Measurements from ENCODE around the gene FIGLA. TPM values are rescaled to one million over a fixed set of nuclear protein-coding genes. Genes with fewer than 3 reads are reported as not detected.
"Not testable (repeated sequence)": the region's sequence is repeated elsewhere in the genome, so short reads cannot be mapped to it uniquely, and the experiment has no call there.

The FIGLA gene
- total RNA-seq, 1 donor from 2014 or later: not detected

- no peak for DNase-seq (ENCODE audit: extremely low read depth, low read depth, low spot score)
Observed at GRCh38 chr2:70808983-70809958, 18.8 kb upstream of the FIGLA start.

GRCh38 chr2:70807828-70808118, 17.3 kb upstream of the FIGLA start:
- no peak for DNase-seq (ENCODE audit: extremely low read depth, low read depth, low spot score)

GRCh38 chr2:70807102-70807827, 16.8 kb upstream of the FIGLA start:
- DNase-seq (ENCODE audit: extremely low read depth, low read depth, low spot score): no peak

GRCh38 chr2:70806620-70807019, 16.2 kb upstream of the FIGLA start:
- DNase-seq (ENCODE audit: extremely low read depth, low read depth, low spot score): no peak

DNA sequence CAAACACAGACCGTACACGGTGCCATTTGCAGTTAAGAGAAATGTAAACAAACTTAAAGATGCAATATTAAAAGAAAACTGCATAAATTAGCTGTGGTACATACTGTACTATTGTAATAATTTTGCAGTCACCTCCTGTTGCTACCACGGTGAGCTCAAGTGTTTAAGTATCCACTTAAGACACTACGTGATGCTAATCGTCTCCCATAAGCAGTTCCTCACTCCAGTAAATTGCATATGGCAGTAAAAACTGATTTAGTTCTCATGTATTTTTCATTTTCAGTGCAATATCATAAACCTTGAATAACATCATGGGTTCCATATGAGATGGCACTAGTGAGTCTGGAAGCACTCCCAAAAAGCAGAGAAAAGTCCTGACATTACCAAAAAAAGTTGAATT, 15.6 kb upstream of the FIGLA start:
- DNase-seq (ENCODE audit: extremely low read depth, low read depth, low spot score): no peak

DNA sequence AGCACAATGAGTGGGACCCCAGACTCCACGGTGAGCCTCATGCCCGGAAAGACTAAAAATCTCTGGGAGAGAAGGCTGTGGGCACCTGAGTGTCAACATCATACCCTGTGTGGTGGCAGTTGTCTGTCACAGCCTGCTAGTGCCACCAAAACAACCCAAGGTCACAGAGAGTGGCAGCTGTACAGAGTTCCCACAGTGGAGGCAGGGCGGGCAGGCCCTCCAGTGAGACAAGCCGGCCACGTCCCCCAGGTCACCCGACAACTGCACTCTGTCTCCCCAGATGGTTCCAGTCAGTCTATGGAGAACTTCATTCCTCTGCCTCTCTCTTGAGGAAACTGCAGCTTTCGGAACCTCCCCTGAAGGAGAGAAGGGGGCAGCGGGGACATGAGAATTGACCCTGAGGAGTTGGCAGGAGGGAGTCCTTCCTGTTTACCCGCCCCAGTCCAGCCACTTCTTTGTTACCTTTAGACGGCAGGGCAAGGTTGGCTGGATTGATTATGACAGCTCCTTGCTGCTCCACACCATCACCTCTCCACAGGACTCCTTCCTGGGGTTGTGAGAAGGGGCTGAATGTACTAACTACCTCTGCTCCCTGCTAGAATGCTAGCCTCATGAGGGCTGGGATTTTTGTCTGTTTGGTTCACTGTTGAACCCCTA, 11.3 kb upstream of the FIGLA start:
- no peak for DNase-seq (ENCODE audit: extremely low read depth, low read depth, low spot score)

- DNase-seq (ENCODE audit: extremely low read depth, low read depth, low spot score): no peak
Observed at GRCh38 chr2:70799706-70800105, 9.3 kb upstream of the FIGLA start.

DNA sequence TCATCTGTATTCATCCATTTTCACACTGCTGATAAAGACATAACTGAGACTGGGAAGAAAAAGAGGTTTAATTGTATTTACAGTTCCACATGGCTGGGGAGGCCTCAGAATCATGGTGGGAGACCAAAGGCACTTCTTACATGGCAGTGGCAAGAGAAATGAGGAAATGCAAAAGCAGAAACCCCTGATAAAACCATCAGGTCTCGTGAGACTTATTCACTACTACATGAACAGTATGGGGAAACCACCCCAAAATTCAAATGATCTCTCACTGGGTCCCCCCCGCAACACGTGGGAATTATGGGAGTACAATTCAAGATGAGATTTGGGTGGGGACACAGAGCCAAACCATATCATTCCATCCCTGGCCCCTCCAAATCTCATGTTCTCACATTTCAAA, 7.6 kb upstream of the FIGLA start:
- not testable (repeated sequence) for DNase-seq (ENCODE audit: extremely low read depth, low read depth, low spot score)

DNA sequence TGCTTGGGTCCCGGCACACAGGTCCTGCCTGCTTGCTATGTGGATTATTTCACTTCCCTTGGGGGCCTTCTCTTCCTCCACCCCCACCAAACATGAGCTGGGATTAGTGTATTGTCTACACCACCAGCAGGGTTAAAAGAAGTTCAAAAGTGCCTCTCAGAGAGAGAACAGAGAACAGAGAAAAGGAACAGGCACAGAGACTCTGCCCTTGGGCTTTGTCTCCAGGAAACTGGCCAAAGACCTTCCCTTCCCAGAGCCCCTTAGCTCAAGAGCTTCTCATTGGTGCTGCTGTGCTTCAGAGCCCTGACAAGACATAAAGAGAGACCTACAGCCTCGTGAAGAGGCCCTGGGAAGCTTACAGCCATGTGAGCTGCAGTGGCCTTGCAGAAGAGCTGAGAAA, 7.1 kb upstream of the FIGLA start:
- DNase-seq (ENCODE audit: extremely low read depth, low read depth, low spot score): no peak

DNA sequence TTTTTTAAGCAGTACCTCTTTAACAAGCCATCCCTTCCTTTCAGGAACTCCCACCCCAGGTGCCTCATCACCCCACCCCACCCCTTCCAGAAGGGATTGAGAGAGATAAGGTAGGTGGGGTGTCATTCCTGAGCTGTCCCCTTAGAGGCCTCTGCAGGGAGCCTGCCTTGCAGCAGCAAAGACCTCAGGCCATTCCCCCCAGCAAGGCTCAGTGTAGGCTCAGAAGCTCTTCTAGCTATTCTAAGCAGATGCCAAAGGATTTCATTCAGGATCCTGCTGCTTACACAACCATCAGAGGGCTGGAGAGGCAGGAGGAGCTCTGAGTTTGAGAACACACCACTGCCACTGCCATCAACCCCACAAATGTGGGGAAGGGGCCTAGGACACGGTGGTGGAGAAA, 5.8 kb upstream of the FIGLA start:
- DNase-seq (ENCODE audit: extremely low read depth, low read depth, low spot score): no peak

- no peak for DNase-seq (ENCODE audit: extremely low read depth, low read depth, low spot score)
Observed at GRCh38 chr2:70795164-70795995, 4.9 kb upstream of the FIGLA start.

DNA sequence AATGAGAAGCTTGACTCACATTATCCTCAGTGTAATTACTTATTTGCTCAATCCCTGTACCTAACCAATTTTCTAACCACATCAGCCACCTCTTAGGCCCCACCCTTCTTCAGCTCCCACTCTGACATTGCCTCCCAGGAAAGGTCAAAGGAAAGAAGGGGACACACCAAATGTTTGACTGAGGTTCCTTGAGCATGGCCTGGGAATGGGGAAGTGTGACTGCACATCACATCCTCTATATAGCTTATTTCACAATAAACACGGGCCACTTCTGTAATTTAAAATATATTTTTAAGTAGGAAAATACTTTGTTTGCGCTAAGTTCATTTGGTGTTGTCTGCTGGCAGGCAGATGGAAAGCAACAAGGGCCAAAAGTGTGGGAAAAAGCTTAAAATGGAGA, 3.0 kb upstream of the FIGLA start:
- DNase-seq (ENCODE audit: extremely low read depth, low read depth, low spot score): no peak

- peak; percentile 18 for DNase-seq (ENCODE audit: extremely low read depth, low read depth, low spot score)
Observed at GRCh38 chr2:70789304-70790135, 923 bp downstream of the FIGLA start.

- DNase-seq (ENCODE audit: extremely low read depth, low read depth, low spot score): no peak
Observed at GRCh38 chr2:70785137-70785911, 5.1 kb downstream of the FIGLA start.

DNA sequence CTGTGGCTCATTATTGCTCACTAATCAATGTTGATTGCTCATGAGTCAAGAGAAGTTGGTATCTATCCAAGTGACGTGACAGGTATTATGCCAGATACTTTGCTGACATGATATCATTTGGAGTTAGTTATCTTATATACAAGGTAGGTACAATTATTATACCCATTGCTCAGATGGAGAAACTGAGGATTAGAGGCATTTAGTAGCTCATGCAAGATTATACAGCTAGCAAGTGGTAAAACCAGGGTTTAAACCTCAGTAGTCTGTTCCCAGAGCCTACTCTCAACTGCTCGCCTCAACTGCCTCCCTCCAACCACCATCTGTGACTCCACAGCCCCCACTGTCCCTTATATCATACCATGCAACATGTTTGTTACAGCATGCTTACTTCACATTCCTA, 6.1 kb downstream of the FIGLA start:
- DNase-seq (ENCODE audit: extremely low read depth, low read depth, low spot score): no peak

- no peak for DNase-seq (ENCODE audit: extremely low read depth, low read depth, low spot score)
Observed at GRCh38 chr2:70779911-70780545, 10.4 kb downstream of the FIGLA start.

DNA sequence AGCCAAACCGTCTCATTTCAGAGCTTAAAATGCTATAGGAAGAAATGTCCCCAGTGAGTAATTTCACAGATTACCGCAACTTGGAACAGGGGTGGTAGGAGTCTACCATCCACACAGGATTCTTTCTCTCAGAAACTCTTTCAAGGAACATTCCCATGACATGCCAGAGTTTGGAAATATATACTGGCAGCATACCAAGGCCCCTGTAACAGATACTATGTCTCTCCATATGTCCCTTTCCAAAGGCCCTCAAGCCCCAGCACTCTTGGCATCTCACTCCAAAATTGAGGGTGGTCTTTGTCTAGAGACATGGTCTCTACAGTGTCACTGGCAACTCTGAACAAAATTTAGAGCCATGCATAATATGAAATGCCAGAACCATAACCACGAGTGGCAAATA, 11.0 kb downstream of the FIGLA start:
- DNase-seq (ENCODE audit: extremely low read depth, low read depth, low spot score): no peak

DNA sequence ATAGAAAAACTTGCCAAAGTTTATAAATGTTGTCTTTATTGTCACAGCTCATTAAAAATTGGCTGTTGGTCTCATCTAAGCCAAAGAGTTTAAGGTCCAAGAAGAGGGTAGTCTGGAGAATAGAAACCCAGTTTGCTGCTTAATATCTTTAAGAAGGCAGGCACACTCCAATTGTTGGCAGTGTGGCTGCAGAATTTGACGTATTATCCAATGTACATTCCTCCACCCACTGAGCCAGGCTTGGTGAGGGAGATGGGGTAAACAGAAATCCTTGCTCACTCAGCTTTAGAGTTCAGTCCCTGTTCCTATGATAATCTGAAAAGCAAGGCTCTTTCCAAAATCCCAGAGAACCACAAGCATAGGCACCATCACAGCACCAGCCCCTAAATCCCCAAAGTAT, 11.8 kb downstream of the FIGLA start:
- DNase-seq (ENCODE audit: extremely low read depth, low read depth, low spot score): no peak

DNA sequence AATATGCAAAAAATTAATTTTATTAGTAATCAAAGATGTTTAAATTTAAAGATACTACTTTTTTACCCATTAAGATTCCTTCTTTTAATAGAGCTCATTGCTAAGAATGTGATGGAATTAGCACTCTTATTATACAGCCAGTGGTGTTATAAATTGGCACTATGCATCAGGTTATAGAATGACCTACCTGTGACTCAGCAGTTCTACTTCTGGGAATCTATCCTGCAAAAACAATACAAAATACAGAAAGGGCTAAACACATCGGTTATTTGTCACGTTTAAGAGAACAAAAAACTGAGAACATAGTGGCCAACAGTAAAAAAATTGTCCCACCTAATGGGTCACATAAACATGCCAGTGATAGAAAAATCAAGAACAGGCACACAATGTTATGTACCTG, 13.0 kb downstream of the FIGLA start:
- no peak for DNase-seq (ENCODE audit: extremely low read depth, low read depth, low spot score)

All from glomerular endothelial cell (primary cell).